Suprapubic skin (tissue), 4 donors: Measurements from ENCODE around the gene GPRC5B. TPM values are rescaled to one million over a fixed set of nuclear protein-coding genes. Genes with fewer than 3 reads are reported as not detected.

Experiments used
- DNase-seq, 2 donors: peaks; one replicate each; pipeline ENCODE4 v3.0.0-alpha.2; 2019; ENCODE audit warnings: low spot score in 2 of 2
- H3K27ac ChIP-seq: fragments of 200-600 bp; sonication (generic); one replicate; pipeline ENCODE4 v1.5.1; 2019
- H3K27me3 ChIP-seq: fragments of 200-600 bp; sonication (generic); one replicate; pipeline ENCODE4 v1.5.1; 2019
- H3K36me3 ChIP-seq: fragments of 200-600 bp; sonication (generic); one replicate; pipeline ENCODE4 v1.5.1; 2019
- H3K4me1 ChIP-seq: fragments of 200-600 bp; sonication (generic); one replicate; pipeline ENCODE4 v1.5.1; 2019
- H3K4me3 ChIP-seq: fragments of 200-600 bp; sonication (generic); one replicate; pipeline ENCODE4 v1.5.1; 2019; ENCODE audit warnings: mild to moderate bottlenecking
- H3K9me3 ChIP-seq: fragments of 200-600 bp; sonication (generic); one replicate; pipeline ENCODE4 v1.5.1; 2019
- EP300 ChIP-seq: sonication (generic); formaldehyde crosslinking; IDR thresholded peaks from one replicate; pipeline ENCODE4 v1.6.1; 2017; ENCODE audit warnings: antibody characterized with exemption
- POLR2A ChIP-seq, 2 donors: fragments of 450-650 bp; IDR thresholded peaks; one replicate each; pipeline ENCODE4 v1.6.1; 2017; ENCODE audit warnings: antibody characterized with exemption in 2 of 2, mild to moderate bottlenecking in 2 of 2, moderate library complexity in 2 of 2
- POLR2AphosphoS5 ChIP-seq, 3 donors: sonication (generic); formaldehyde crosslinking; IDR thresholded peaks; one replicate each; pipeline ENCODE4 v1.6.1; 2017; ENCODE audit warnings: antibody characterized with exemption in 3 of 3
- WGBS: methylation state at CpG from one replicate; pipeline ENCODE4 v1.1.5; 2018; 5-methylcytosine and 5-hydroxymethylcytosine counted together
- total RNA-seq, 4 donors: library from RNA; depleted of rRNA; stranded (reverse); fragments of >200 nt; gene quantifications; one replicate each; pipeline ENCODE4 v1.1.0, GENCODE V29; 2016
- TF ChIP-seq, protein P1 (sequence below), 2 donors: fragments of 200-600 bp in 1 of 2; fragments of 450-650 bp in 1 of 2; sonication (generic) in 1 of 2; IDR thresholded peaks; one replicate each; pipeline ENCODE4 v1.5.1; 2016 to 2019; ENCODE audit warnings: antibody characterized with exemption in 2 of 2, mild to moderate bottlenecking in 1 of 2, moderate library complexity in 1 of 2

Gene GPRC5B
- total RNA-seq, 4 donors from 2014 or later, result 4.1 to 10.6 (median 6.9) TPM

DNA sequence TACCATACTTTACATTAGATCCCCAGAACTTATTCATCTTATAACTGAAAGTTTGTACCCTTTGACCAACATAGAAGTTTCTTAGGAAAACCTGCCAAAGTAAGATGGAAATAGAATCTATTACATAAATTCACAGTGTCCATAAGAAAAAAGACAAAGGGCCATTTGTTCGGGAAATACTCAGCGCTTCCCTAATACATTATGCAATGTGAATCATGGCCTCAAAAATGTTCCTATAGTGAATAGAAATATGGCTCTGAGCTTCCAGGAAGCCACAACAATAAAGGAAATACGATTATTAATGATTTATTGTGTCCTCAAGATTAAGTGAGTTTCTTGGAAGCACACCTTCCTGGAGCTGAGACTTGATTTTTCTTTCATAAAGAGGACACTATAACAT, 51.5 kb downstream of the GPRC5B start:
- Histone ChIP-seq H3K27me3 (no peaks in the 10 kb centered on the region), H3K4me3 (no peak overlapping the region), H3K27ac (no peak overlapping the region), H3K9me3 (no peaks in the 10 kb centered on the region), H3K4me1 (no peaks in the 10 kb centered on the region), H3K36me3 (no peaks in the 10 kb centered on the region)
- 81% methylated on average over 3 of the region's 3 CpGs for WGBS
- no peak for DNase-seq
- TF ChIP-seq POLR2A (IDR thresholded peaks at IDR 0.05) (no peak), POLR2AphosphoS5 (IDR thresholded peaks at IDR 0.05) (no peak), EP300 (no peak)
- TF ChIP-seq, protein P1, sequence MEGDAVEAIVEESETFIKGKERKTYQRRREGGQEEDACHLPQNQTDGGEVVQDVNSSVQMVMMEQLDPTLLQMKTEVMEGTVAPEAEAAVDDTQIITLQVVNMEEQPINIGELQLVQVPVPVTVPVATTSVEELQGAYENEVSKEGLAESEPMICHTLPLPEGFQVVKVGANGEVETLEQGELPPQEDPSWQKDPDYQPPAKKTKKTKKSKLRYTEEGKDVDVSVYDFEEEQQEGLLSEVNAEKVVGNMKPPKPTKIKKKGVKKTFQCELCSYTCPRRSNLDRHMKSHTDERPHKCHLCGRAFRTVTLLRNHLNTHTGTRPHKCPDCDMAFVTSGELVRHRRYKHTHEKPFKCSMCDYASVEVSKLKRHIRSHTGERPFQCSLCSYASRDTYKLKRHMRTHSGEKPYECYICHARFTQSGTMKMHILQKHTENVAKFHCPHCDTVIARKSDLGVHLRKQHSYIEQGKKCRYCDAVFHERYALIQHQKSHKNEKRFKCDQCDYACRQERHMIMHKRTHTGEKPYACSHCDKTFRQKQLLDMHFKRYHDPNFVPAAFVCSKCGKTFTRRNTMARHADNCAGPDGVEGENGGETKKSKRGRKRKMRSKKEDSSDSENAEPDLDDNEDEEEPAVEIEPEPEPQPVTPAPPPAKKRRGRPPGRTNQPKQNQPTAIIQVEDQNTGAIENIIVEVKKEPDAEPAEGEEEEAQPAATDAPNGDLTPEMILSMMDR (IDR thresholded peaks at IDR 0.05), result no peak

DNA sequence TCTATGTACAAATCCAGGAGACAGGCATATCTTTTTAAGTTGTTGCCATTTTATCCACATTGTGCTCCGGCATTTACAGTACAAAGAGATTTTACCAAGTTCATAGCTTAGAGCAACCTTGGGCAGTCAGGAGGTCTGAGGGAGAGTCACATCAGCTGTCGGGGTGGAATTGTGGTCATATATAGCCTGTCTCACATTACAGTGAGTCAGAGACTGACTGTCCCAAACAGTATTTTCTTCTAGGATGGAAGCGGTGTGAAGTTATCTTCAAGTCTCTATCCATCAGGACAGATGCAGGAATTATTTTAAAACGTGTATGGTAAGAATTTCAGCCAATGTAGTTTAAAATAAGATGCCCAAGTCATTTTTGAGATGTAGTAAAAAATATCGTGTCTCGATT, 53.0 kb downstream of the GPRC5B start:
- 62% methylated on average over 6 of the region's 6 CpGs for WGBS

DNA sequence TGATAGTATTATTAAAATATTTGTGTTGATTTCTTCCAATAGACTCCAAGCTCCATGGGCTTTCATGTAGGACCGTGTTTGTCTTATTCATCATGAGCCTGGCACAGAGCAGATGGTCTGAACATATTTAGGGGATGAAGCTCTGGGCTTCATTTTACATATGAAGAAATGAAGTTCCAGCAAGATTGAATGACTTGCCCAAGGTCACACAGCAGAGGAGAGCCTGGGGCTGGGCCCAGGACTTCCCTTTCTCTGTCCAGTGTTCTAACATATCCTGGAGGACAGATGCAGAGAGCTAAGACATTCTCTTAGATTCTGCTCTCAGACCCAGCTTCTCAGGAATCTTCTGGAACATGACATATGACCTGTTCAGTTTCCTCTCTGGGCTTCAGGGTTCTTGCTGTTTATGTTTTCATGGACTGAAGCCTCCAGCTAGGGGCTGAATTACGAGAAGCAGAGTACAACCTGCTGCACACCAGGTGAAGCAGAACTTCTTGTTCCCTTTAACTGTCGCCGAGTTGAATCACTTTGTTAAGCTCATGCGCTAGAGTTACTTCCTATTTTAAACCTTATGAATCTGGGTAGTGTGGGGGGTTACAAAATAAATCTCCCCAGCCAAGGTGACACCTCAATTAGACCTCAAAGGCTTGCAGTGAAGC, 53.6 kb downstream of the GPRC5B start:
- 77% methylated on average over 5 of the region's 5 CpGs for WGBS

More for the DNA sequence above, 53.0 kb downstream of the GPRC5B start:
- no peaks in the 10 kb centered on the region for H3K27me3 ChIP-seq
- no peak overlapping the region for H3K4me3 ChIP-seq
- no peak for DNase-seq
- no peak overlapping the region for H3K27ac ChIP-seq
- TF ChIP-seq, protein P1 (IDR thresholded peaks at IDR 0.05), result no peak
- no peak for TF ChIP-seq POLR2AphosphoS5 (IDR thresholded peaks at IDR 0.05)
- no peak for TF ChIP-seq EP300
- no peak for TF ChIP-seq POLR2A (IDR thresholded peaks at IDR 0.05)
- peaks cover 3% of the 10 kb centered on the region for H3K36me3 ChIP-seq
- no peaks in the 10 kb centered on the region for H3K9me3 ChIP-seq
- no peaks in the 10 kb centered on the region for H3K4me1 ChIP-seq

DNA sequence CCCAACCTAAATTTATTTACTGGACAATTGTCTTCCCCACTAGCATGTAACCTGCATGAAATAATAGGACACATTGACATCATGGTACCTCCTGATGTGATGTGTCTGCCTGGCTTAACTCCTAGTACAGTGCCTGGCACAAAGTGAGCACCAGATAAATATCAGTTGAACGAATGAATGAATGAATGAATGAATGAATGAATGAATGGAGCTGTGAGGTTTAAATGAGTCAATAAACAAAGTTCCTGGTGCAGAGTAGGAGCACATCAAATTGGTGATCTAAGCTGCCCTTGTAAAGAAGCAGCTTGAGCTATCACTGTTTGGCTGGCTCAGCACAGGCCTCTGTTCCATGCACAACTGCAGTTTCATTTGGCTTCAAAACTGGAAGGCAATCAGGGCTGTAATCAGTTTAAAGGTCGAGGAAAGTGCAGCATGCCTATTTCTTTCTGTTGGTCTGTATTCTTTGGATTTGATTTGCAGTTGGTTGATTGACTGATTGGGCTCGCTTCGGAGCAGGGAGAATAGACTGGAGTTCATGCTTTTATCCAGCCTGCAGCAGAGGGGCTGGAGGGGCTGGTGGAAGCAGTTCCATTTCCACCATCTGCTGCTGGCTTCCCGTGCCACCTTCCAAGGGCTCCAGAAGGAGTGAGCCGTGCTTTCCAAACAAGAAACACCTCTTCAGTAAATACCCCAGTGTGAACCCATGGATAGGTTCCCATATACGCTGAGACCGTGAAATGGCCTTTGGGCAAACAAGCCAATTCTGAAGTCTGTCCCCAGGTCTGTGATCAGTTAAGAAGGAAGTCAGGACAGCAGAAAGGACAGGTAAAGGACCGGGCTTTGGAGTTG, 54.6 kb downstream of the GPRC5B start:
- H3K4me3 ChIP-seq, result no peak overlapping the region
- no peak overlapping the region for H3K27ac ChIP-seq
- 83% methylated on average over 9 of the region's 9 CpGs for WGBS

More for the DNA sequence above, 53.6 kb downstream of the GPRC5B start:
- no peak for DNase-seq
- Histone ChIP-seq H3K9me3 (no peaks in the 10 kb centered on the region), H3K4me1 (no peaks in the 10 kb centered on the region), H3K4me3 (no peak overlapping the region), H3K36me3 (peaks cover 3% of the 10 kb centered on the region), H3K27ac (no peak overlapping the region), H3K27me3 (no peaks in the 10 kb centered on the region)
- TF ChIP-seq POLR2AphosphoS5 (IDR thresholded peaks at IDR 0.05) (no peak), EP300 (no peak), POLR2A (IDR thresholded peaks at IDR 0.05) (no peak)
- TF ChIP-seq, protein P1 (IDR thresholded peaks at IDR 0.05), result no peak

More for the DNA sequence above, 54.6 kb downstream of the GPRC5B start:
- Histone ChIP-seq H3K27me3 (no peaks in the 10 kb centered on the region), H3K4me1 (no peaks in the 10 kb centered on the region), H3K9me3 (no peaks in the 10 kb centered on the region), H3K36me3 (peaks cover 3% of the 10 kb centered on the region)
- no peak for TF ChIP-seq EP300
- TF ChIP-seq, protein P1 (IDR thresholded peaks at IDR 0.05), result no peak
- no peak for TF ChIP-seq POLR2AphosphoS5 (IDR thresholded peaks at IDR 0.05)
- TF ChIP-seq POLR2A (IDR thresholded peaks at IDR 0.05), result no peak
- no peak for DNase-seq
